Smooth muscle cell (in vitro differentiated cells): ENCODE results near the gene MOB3B. TPM values are rescaled to one million over a fixed set of nuclear protein-coding genes. Genes with fewer than 3 reads are reported as not detected.
"Not testable (repeated sequence)": the region's sequence is repeated elsewhere in the genome, so short reads cannot be mapped to it uniquely, and the experiment has no call there.

Experiments used
- DNase-seq: peaks from one replicate; lab custom pipeline; 2025; ENCODE audit not compliant: unreplicated experiment; lab: John Stamatoyannopoulos, UW
- H2AFZ ChIP-seq: fragments of 200-600 bp; sonication (generic); 2 replicates; pipeline ENCODE4 v1.6.0; 2016; ENCODE audit warnings: antibody characterized with exemption, low read depth, mild to moderate bottlenecking
- H3F3A ChIP-seq: fragments of 200-600 bp; sonication (generic); 2 replicates; pipeline ENCODE4 v1.6.0; 2017; ENCODE audit warnings: antibody characterized with exemption, low read depth
- H3K27ac ChIP-seq: fragments of 200-600 bp; sonication (generic); 2 replicates; pipeline ENCODE4 v1.5.1; 2016; ENCODE audit warnings: low read depth, mild to moderate bottlenecking
- H3K27me3 ChIP-seq: fragments of 200-600 bp; sonication (generic); 2 replicates; pipeline ENCODE4 v1.6.1; 2016; ENCODE audit warnings: low read depth, mild to moderate bottlenecking
- H3K36me3 ChIP-seq: fragments of 200-600 bp; sonication (generic); 2 replicates; pipeline ENCODE4 v1.5.1; 2016; ENCODE audit warnings: low read depth
- H3K4me1 ChIP-seq: fragments of 200-600 bp; sonication (generic); 2 replicates; pipeline ENCODE4 v1.5.1; 2016; ENCODE audit warnings: low read depth
- H3K4me2 ChIP-seq: fragments of 200-600 bp; sonication (generic); 2 replicates; pipeline ENCODE4 v1.6.0; 2016; ENCODE audit warnings: mild to moderate bottlenecking
- H3K4me3 ChIP-seq: fragments of 200-600 bp; sonication (generic); 2 replicates; pipeline ENCODE4 v1.5.1; 2016; ENCODE audit warnings: mild to moderate bottlenecking
- H3K79me2 ChIP-seq: fragments of 200-600 bp; sonication (generic); 2 replicates; pipeline ENCODE4 v1.6.0; 2016; ENCODE audit warnings: low read depth, mild to moderate bottlenecking
- H3K9ac ChIP-seq: fragments of 200-600 bp; sonication (generic); 2 replicates; pipeline ENCODE4 v1.6.0; 2016; ENCODE audit warnings: low read depth
- H3K9me3 ChIP-seq: fragments of 200-600 bp; sonication (generic); replicated peaks from 2 replicates; pipeline ENCODE4 v1.5.1; 2016; ENCODE audit warnings: low read depth
- H4K20me1 ChIP-seq: fragments of 200-600 bp; sonication (generic); 2 replicates; pipeline ENCODE4 v1.6.0; 2016; ENCODE audit warnings: low read depth
- WGBS: methylation state at CpG from one replicate; pipeline ENCODE4 v1.1.7; 2016; ENCODE audit warnings: low lambda C conversion rate; 5-methylcytosine and 5-hydroxymethylcytosine counted together
- polyA plus RNA-seq: library from polyadenylated mRNA; unstranded; fragments of >200 nt; fragmentation: Nextera tagmentation; extraction: Ambion mirVana; gene quantifications from 2 replicates; pipeline ENCODE4 v1.2.1, GENCODE V29; 2016
- total RNA-seq: library from RNA; depleted of rRNA; stranded (reverse); fragments of >200 nt; gene quantifications from 2 replicates; pipeline ENCODE4 v1.2.3, GENCODE V29; 2014
- TF ChIP-seq, protein P1 (sequence below): fragments of 200-600 bp; sonication (generic); IDR thresholded peaks from 2 replicates; pipeline ENCODE4 v1.5.1; 2017; ENCODE audit warnings: borderline replicate concordance, mild to moderate bottlenecking, antibody characterized with exemption; ENCODE audit not compliant: insufficient read depth, poor library complexity, severe bottlenecking

MOB3B gene
- total and polyA plus RNA-seq, 2 experiments from 2014 or later: 1.7 to 5.8 TPM

DNA sequence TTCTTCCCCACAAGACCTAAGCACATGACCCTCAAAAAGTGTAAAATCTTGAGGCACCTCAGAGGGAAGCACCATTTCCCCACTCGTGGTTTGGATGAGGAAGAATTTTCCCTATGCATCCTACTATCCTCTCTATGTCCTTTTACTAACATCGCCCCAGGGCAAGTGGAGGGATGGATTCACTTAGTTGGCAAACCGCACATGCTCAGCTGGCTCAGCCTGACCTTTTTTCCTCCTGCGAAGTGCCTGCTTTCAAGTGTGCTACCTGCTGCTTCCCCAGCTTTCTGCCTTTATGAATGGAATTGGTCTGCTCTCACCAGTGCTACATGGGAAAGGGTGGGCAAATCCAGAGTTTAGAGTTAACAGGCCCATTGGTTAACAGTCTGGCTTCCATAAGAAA lies 62.1 kb downstream of the MOB3B start:
- H3K4me1 ChIP-seq: peaks cover 12% of the 10 kb centered on the region
- H3K36me3 ChIP-seq: no peaks in the 10 kb centered on the region
- H3K9ac ChIP-seq: no peak overlapping the region
- no peaks in the 10 kb centered on the region for H3K9me3 ChIP-seq
- no peak for DNase-seq
- no peaks in the 10 kb centered on the region for H3F3A ChIP-seq
- H3K27me3 ChIP-seq: no peaks in the 10 kb centered on the region
- no peak overlapping the region for H2AFZ ChIP-seq
- TF ChIP-seq, protein P1, sequence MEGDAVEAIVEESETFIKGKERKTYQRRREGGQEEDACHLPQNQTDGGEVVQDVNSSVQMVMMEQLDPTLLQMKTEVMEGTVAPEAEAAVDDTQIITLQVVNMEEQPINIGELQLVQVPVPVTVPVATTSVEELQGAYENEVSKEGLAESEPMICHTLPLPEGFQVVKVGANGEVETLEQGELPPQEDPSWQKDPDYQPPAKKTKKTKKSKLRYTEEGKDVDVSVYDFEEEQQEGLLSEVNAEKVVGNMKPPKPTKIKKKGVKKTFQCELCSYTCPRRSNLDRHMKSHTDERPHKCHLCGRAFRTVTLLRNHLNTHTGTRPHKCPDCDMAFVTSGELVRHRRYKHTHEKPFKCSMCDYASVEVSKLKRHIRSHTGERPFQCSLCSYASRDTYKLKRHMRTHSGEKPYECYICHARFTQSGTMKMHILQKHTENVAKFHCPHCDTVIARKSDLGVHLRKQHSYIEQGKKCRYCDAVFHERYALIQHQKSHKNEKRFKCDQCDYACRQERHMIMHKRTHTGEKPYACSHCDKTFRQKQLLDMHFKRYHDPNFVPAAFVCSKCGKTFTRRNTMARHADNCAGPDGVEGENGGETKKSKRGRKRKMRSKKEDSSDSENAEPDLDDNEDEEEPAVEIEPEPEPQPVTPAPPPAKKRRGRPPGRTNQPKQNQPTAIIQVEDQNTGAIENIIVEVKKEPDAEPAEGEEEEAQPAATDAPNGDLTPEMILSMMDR: no peak
- no peak overlapping the region for H3K27ac ChIP-seq
- 77% methylated on average over 4 of the region's 4 CpGs for WGBS
- H3K4me2 ChIP-seq: no peak overlapping the region
- H3K4me3 ChIP-seq: no peak overlapping the region
- H4K20me1 ChIP-seq: no peaks in the 10 kb centered on the region
- H3K79me2 ChIP-seq: no peaks in the 10 kb centered on the region

DNA sequence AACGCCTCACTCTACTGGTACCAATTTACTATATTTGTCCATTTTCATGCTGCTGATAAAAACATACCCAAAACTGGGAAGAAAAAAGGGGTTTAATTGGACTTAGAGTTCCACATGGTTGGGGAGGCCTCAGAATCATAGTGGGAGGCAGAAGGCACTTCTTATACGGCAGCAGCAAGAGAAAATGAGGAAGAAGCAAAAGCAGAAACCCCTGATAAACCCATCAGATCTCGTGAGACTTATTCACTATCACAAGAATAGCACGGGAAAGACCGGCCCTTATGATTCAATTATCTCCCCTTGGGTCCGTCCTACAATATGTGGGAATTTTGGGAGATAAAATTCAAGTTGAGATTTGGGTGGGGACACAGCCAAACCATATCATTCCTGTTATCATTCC lies 63.1 kb downstream of the MOB3B start:
- H3K4me1 ChIP-seq: peaks cover 12% of the 10 kb centered on the region
- WGBS: 89% methylated on average over 6 of the region's 6 CpGs
- H3K9ac ChIP-seq, H4K20me1 ChIP-seq, H3K27me3 ChIP-seq, H3K9me3 ChIP-seq, H3K36me3 ChIP-seq, H2AFZ ChIP-seq, H3F3A ChIP-seq, H3K4me2 ChIP-seq, H3K4me3 ChIP-seq, DNase-seq, H3K79me2 ChIP-seq, H3K27ac ChIP-seq: not testable (repeated sequence)

DNA sequence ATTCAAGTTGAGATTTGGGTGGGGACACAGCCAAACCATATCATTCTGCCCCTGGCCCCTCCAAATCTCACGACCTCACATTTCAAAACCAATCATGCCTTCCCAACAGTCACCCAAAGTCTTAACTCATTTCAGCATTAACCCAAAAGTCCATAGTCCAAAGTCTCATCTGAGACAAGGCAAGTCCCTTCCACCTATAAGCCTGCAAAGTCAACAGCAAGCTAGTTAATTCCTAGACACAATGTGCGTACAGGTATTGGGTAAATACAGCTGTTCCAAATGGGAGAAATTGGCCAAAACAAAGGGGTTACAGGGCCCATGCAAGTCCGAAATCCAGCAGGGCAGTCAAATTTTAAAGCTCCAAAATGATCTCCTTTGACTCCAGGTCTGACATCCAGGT lies 64.7 kb downstream of the MOB3B start:
- not testable (repeated sequence) for H2AFZ ChIP-seq, H3K9me3 ChIP-seq, H3K27me3 ChIP-seq, H3K4me2 ChIP-seq, H3K27ac ChIP-seq, H4K20me1 ChIP-seq, H3K79me2 ChIP-seq, H3K9ac ChIP-seq, H3F3A ChIP-seq, H3K4me3 ChIP-seq, DNase-seq, H3K36me3 ChIP-seq, H3K4me1 ChIP-seq
- 89% methylated on average over 3 of the region's 3 CpGs for WGBS

DNA sequence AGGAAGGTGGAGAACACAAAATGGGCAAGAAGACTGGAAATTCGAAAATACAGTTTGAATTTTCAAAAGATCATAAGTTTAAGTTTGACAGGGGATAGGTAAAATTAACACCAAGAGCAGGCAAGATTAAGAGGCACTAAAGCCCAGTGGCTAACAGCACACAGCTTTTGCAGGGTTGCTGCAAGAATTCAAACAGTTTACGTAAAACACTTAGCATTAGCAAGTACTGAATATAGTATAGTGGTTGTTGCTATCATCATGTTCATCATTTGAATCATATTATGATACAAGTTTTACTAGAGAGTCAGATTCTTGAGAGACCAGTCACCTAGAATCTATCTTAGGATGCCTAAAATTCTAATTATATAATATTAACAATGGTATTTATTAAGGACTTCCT lies 66.8 kb downstream of the MOB3B start:
- H3K4me3 ChIP-seq: no peak overlapping the region
- WGBS: 80% methylated on average over 2 of the region's 2 CpGs
- H2AFZ ChIP-seq: no peak overlapping the region
- H3F3A ChIP-seq: no peaks in the 10 kb centered on the region
- H3K79me2 ChIP-seq: no peaks in the 10 kb centered on the region
- H3K4me1 ChIP-seq: no peaks in the 10 kb centered on the region
- no peaks in the 10 kb centered on the region for H3K36me3 ChIP-seq
- no peaks in the 10 kb centered on the region for H4K20me1 ChIP-seq
- no peak overlapping the region for H3K27ac ChIP-seq
- no peaks in the 10 kb centered on the region for H3K9me3 ChIP-seq
- H3K9ac ChIP-seq: no peak overlapping the region
- TF ChIP-seq, protein P1: no peak
- H3K4me2 ChIP-seq: no peak overlapping the region
- no peaks in the 10 kb centered on the region for H3K27me3 ChIP-seq
- DNase-seq: no peak

DNA sequence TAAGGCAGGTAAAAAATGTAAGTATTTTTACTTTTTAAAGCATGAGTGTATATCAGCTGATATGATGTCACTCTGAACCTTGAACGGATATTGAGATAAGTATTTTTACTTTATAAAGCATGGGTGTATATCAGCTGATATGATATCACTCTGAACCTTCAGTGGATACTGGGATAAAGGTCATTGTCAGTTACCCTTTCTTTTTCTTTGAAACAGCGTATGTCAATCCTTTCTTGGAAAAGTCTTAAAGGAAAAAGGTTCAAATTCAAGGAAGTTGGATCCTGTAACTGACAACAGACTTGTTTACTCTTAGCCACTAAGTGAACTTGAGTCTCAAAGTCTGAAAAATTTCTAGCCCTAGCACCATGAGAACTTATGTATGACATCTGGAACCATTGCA lies 67.2 kb downstream of the MOB3B start:
- H3K36me3 ChIP-seq: no peaks in the 10 kb centered on the region
- no peak overlapping the region for H3K4me3 ChIP-seq
- no peak overlapping the region for H3K27ac ChIP-seq
- no peaks in the 10 kb centered on the region for H3K9me3 ChIP-seq
- 79% methylated on average over 2 of the region's 2 CpGs for WGBS
- H2AFZ ChIP-seq: no peak overlapping the region
- DNase-seq: no peak
- no peaks in the 10 kb centered on the region for H3K27me3 ChIP-seq
- TF ChIP-seq, protein P1: no peak
- H3K4me1 ChIP-seq: no peaks in the 10 kb centered on the region
- no peak overlapping the region for H3K4me2 ChIP-seq
- no peaks in the 10 kb centered on the region for H3K79me2 ChIP-seq
- no peaks in the 10 kb centered on the region for H3F3A ChIP-seq
- no peaks in the 10 kb centered on the region for H4K20me1 ChIP-seq
- H3K9ac ChIP-seq: no peak overlapping the region
